A549 treated with GW870086 at 1 μM for 4 hours (cell line): ENCODE measurements around the gene TMEM52. TPM values are rescaled to one million over a fixed set of nuclear protein-coding genes. Genes with fewer than 3 reads are reported as not detected.

Experiments used
- total RNA-seq: library from RNA; stranded (reverse); fragments of 200-300 nt; extraction: Qiagen RNA extraction; gene quantifications from 5 replicates; pipeline ENCODE4 v1.2.3, GENCODE V29; 2022; ENCODE audit warnings: low read depth

TMEM52 gene
- 0.65 to 0.80 TPM (median 0.74 TPM) in 5 replicates for total RNA-seq

GRCh38 chr1:1918901-1919303 lies at the start of gene TMEM52:
TMEM52 (minus strand) TSS chr1:1919279; CDS start chr1:1919265, 14 bp downstream.

GRCh38 chr1:1914971-1915692 lies 3.9 kb downstream of the TMEM52 start, which contains the start of gene CALML6:
CALML6 (plus strand) TSS chr1:1915260; CDS start chr1:1915281, 21 bp downstream.

GRCh38 chr1:1890506-1891348 lies 28.4 kb downstream of the TMEM52 start, which contains the start of gene GNB1:
GNB1 (minus strand) TSS chr1:1891087; CDS start chr1:1825453, 65,634 bp downstream.

Other genes starting within 250 kb of the TMEM52 start
- 9.1 to 12.8 TPM (median 12.1 TPM) in 5 replicates for gene SLC35E2B, start 226.5 kb downstream of the TMEM52 start, total RNA-seq
- gene CDK11A, start 194.9 kb downstream of the TMEM52 start, total RNA-seq: 19.1 to 25.9 TPM (median 23.5 TPM) in 5 replicates
- 27.9 to 40.6 TPM (median 35.7 TPM) in 5 replicates for gene NADK, start 140.8 kb downstream of the TMEM52 start, total RNA-seq
- 174 to 207 TPM (median 197 TPM) in 5 replicates for gene GNB1, start 28.2 kb downstream of the TMEM52 start, total RNA-seq
- 0.17 to 0.49 TPM (median 0.26 TPM) in 4 of 5 replicates, not detected in the other for gene CALML6, start 4.0 kb downstream of the TMEM52 start, total RNA-seq
- 0.05 TPM in 1 of 5 replicates, not detected in the others for gene CFAP74, start 84.5 kb upstream of the TMEM52 start, total RNA-seq
- 0.23 to 1.1 TPM (median 0.63 TPM) in 5 replicates for gene GABRD, start 100.1 kb upstream of the TMEM52 start, total RNA-seq
- 8.5 to 9.6 TPM (median 9.5 TPM) in 5 replicates for gene PRKCZ, start 131.1 kb upstream of the TMEM52 start, total RNA-seq